Activated CD4-positive, alpha-beta T cell treated with anti-CD3 and anti-CD28 coated beads for 36 hours (primary cell): Measurements from ENCODE around the gene ZSCAN5C. TPM values are rescaled to one million over a fixed set of nuclear protein-coding genes. Genes with fewer than 3 reads are reported as not detected.
A peak's percentile ranks its signal among the peaks of the same experiment; 100 is the strongest.
"Not testable (repeated sequence)": the region's sequence is repeated elsewhere in the genome, so short reads cannot be mapped to it uniquely, and the experiment has no call there.

ENCODE experiments used
- ATAC-seq: fragments of 200-7000 bp; cut with Tn5 transposase; one replicate; pipeline ENCODE4 v1.10.0; 2021; ENCODE audit warnings: mild to moderate bottlenecking, moderate library complexity
- CTCF ChIA-PET: fragments of 350-600 bp; sonication (Branson Sonifier 250); formaldehyde crosslinking; loops from one replicate; lab custom pipeline; 2021; ENCODE audit warnings: antibody characterized with exemption; lab: Charles Lee
- POLR2A ChIA-PET: fragments of 350-600 bp; sonication (Branson Sonifier 250); formaldehyde crosslinking; loops from one replicate; lab custom pipeline; 2021; ENCODE audit warnings: antibody characterized with exemption, inconsistent platforms; lab: Charles Lee
- DNase-seq: peaks from one replicate; pipeline ENCODE4 v3.0.0-alpha.2; 2020
- H3K27ac Mint-ChIP-seq: one replicate; pipeline ENCODE4 v1.8.0; 2021; ENCODE audit warnings: mixed read lengths
- H3K27me3 Mint-ChIP-seq: one replicate; pipeline ENCODE4 v1.8.0; 2021; ENCODE audit warnings: mixed read lengths
- H3K36me3 Mint-ChIP-seq: one replicate; pipeline ENCODE4 v1.8.0; 2021; ENCODE audit warnings: low read depth, mixed read lengths
- H3K4me1 Mint-ChIP-seq: one replicate; pipeline ENCODE4 v1.8.0; 2021; ENCODE audit warnings: mixed read lengths
- H3K4me3 Mint-ChIP-seq: one replicate; pipeline ENCODE4 v1.8.0; 2021; ENCODE audit warnings: mild to moderate bottlenecking, moderate library complexity, mixed read lengths
- H3K9me3 Mint-ChIP-seq: one replicate; pipeline ENCODE4 v1.8.0; 2021; ENCODE audit warnings: low read depth, mixed read lengths
- intact Hi-C, 2 experiments: fragments of 100-400 bp; cut with DNase I in 1 of 2; cut with micrococcal nuclease in 1 of 2; formaldehyde crosslinking; loops; one replicate each; pipeline versions ENCODE4 v1.14.2 to v1.15.1; 2022 to 2024; cut with DNase I, micrococcal nuclease
- total RNA-seq, 2 experiments: library from RNA; stranded (reverse); gene quantifications; one replicate each; pipeline ENCODE4 v1.2.3, GENCODE V29; 2021

Gene ZSCAN5C
- total RNA-seq, 2 experiments from 2014 or later: not detected

DNA sequence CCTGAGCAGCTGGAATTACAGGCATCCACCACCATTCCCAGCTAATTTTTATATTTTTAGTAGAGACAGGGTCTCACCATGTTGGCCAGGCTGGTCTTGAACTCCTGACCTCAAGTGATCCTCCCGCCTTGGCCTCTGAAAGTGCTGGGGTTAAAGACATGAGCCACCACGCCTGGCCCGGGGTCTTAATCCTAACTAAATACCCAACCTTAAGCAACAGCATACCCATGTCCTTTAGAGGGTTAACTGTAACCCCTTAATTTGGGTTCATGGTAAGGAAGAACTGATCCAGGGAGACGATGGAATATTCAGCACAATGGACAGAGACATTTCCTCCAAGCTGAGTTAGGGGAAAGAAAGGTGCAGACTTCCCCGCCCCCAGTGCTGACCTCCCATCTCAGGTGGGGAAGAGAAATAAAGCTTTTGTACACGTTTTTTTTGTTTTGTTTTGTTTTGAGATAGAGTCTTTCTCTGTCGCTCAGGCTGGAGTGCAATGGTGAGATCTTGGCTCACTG lies 35.0 kb upstream of the ZSCAN5C start:
- H3K27me3 Mint-ChIP-seq: peaks cover 2% of the 10 kb centered on the region
- ChIA-PET CTCF (interaction anchor here (1.6 kb wide), 1 partner anchor 101 kb away, joined by 5 read pairs; no protein-coding TSS in a partner anchor), POLR2A (no interaction called here)
- H3K4me3 Mint-ChIP-seq: no peak overlapping the region
- no peak overlapping the region for H3K27ac Mint-ChIP-seq
- peaks cover 10% of the 10 kb centered on the region for H3K4me1 Mint-ChIP-seq
- no peaks in the 10 kb centered on the region for H3K36me3 Mint-ChIP-seq
- no peak for ATAC-seq
- intact Hi-C loops: no loop called here
- no peak for DNase-seq
- no peaks in the 10 kb centered on the region for H3K9me3 Mint-ChIP-seq

DNA sequence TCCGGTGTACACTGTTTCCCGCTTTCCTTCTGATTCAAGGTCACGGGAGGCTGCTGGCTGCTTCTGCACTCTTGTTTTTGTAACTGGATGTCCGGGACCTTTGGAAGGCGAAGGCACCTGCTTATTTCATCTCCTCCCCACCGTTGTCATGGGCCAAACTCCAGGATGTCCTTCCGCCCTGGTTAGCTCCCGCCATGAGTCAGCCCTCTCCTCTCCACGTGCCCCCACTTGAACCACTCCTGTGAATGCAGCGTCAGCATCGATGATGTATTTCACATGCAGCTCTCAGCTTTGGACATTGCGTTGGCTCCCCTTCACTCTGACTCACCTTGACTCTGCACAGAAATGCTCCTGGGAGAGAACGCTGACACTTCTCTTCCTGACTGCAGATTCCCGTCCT lies 31.8 kb upstream of the ZSCAN5C start:
- Mint-ChIP-seq H3K4me1 (peaks cover 3% of the 10 kb centered on the region), H3K27ac (no peak overlapping the region), H3K9me3 (no peaks in the 10 kb centered on the region), H3K27me3 (no peaks in the 10 kb centered on the region), H3K36me3 (no peaks in the 10 kb centered on the region), H3K4me3 (no peak overlapping the region)
- ChIA-PET CTCF (interaction anchor here (0.6 kb wide), 1 partner anchor 9 kb away, joined by 5 read pairs; no protein-coding TSS in a partner anchor), POLR2A (no interaction called here)
- intact Hi-C loops: no loop called here
- ATAC-seq (no peak), DNase-seq (no peak)

DNA sequence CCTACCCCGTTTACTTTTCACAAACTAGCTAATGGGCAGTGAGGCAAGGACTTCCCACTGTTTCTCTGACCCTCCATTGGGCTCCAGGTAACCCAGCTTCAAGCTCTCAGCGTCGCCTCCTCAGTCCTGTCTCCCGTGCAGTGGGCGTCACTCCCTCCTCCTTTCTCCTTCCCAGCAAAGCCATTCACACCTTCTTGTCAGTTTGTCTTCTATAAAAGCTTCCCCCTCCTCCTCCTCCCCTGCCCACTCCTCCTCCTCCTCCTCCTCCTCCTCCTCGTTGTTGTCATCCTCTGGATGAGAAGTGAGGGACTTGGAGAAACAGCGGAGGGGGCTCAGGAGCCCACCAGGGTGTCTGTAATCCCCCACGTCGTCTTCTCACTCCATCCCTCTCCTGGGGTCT lies 28.0 kb upstream of the ZSCAN5C start:
- intact Hi-C loops: no loop called here
- no peaks in the 10 kb centered on the region for H3K27me3 Mint-ChIP-seq
- no peak overlapping the region for H3K4me3 Mint-ChIP-seq
- POLR2A ChIA-PET: no interaction called here
- CTCF ChIA-PET: interaction anchor here (0.7 to 2.0 kb wide), 2 partner anchors 16 to 1783 kb away, joined by 3 to 5 read pairs; no protein-coding TSS in a partner anchor
- H3K9me3 Mint-ChIP-seq: no peaks in the 10 kb centered on the region
- no peaks in the 10 kb centered on the region for H3K36me3 Mint-ChIP-seq
- H3K27ac Mint-ChIP-seq: no peak overlapping the region
- ATAC-seq (no peak), DNase-seq (no peak)
- peaks cover 3% of the 10 kb centered on the region for H3K4me1 Mint-ChIP-seq

DNA sequence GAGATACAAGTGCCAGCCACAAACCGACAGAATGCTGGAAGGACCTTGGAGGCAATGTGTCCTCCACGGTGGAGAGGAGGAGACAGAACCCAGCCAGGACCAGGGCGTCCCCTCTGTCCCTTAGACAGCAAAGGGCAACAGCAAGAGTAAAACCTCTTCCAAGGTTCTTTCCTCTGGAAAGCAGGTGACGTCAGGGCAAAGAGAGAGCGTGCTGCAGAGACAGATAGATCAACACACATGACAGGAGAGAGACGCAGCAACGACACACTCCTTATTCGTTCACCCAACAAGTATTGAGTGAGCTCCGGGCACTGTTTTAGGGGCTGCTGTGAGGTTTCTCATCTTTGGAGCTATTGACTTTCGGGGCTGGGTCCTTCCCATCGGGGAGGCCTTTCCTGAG lies 27.5 kb upstream of the ZSCAN5C start:
- H3K9me3 Mint-ChIP-seq: no peaks in the 10 kb centered on the region
- intact Hi-C loops: no loop called here
- ATAC-seq: no peak
- no peaks in the 10 kb centered on the region for H3K27me3 Mint-ChIP-seq
- H3K27ac Mint-ChIP-seq: no peak overlapping the region
- DNase-seq: no peak
- ChIA-PET POLR2A (no interaction called here), CTCF (interaction anchor here (2.0 kb wide), 1 partner anchor 17 kb away, joined by 5 read pairs; no protein-coding TSS in a partner anchor)
- no peak overlapping the region for H3K4me3 Mint-ChIP-seq
- no peaks in the 10 kb centered on the region for H3K36me3 Mint-ChIP-seq
- peaks cover 3% of the 10 kb centered on the region for H3K4me1 Mint-ChIP-seq

DNA sequence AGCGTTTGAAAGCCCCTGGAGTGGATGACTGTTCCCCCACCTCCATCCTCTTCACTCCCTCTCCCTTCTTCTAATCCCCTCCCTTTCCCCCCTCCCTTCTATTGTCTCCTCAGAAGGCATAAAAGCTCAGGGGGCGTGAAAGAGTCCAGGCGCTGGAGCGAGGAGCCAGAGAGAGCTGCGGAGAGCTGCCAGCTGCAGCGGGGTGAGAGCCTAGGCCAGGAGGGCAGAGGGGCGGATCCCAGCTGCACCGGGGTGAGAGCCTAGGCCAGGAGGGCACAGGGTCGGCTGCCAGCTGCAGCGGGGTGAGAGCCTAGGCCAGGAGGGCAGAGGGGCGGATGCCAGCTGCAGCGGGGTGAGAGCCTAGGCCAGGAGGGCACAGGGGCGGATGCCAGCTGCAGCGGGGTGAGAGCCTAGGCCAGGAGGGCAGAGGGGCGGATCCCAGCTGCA lies 26.2 kb upstream of the ZSCAN5C start, which contains the start of gene GALP:
Gene GALP, plus strand, starts transcription at position 148 of the 447 bp plus-strand sequence. CDS start 1,101 bp downstream, outside the sequence.
- H3K27ac Mint-ChIP-seq, H3K9me3 Mint-ChIP-seq, H3K36me3 Mint-ChIP-seq, H3K27me3 Mint-ChIP-seq, DNase-seq, ATAC-seq, H3K4me3 Mint-ChIP-seq, intact Hi-C loops, H3K4me1 Mint-ChIP-seq, POLR2A ChIA-PET, CTCF ChIA-PET: not testable (repeated sequence)

DNA sequence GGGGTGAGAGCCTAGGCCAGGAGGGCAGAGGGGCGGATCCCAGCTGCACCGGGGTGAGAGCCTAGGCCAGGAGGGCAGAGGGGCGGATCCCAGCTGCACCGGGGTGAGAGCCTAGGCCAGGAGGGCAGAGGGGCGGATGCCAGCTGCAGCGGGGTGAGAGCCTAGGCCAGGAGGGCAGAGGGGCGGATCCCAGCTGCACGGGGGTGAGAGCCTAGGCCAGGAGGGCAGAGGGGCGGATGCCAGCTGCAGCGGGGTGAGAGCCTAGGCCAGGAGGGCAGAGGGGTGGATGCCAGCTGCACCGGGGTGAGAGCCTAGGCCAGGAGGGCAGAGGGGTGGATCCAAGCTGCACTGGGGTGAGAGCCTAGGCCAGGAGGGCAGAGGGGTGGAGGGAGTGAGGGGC lies 25.8 kb upstream of the ZSCAN5C start:
- POLR2A ChIA-PET, DNase-seq, H3K4me3 Mint-ChIP-seq, H3K36me3 Mint-ChIP-seq, CTCF ChIA-PET, H3K9me3 Mint-ChIP-seq, H3K27me3 Mint-ChIP-seq, H3K4me1 Mint-ChIP-seq, intact Hi-C loops, ATAC-seq, H3K27ac Mint-ChIP-seq: not testable (repeated sequence)

DNA sequence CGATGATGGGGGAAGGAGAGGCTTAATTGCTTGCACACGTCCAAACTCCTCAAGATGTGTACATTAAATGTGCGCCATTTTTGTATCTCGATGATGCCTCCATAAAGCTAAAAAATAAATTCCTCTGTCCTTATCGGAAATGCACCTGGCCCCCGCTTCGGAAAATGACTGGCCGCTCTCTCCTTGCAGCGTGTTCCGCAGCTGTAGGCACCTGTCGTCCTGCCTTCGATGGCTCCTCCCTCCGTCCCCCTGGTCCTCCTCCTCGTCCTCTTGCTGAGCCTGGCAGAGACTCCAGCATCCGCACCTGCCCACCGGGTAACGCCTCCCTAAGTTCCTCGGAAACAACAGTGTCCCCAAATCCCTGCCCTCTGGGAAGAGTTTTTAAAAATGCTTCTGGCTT lies 25.2 kb upstream of the ZSCAN5C start:
- no peak overlapping the region for H3K27ac Mint-ChIP-seq
- intact Hi-C loops: no loop called here
- ChIA-PET CTCF (interaction anchor here (0.6 kb wide), 1 partner anchor 67 kb away, joined by 3 read pairs; no protein-coding TSS in a partner anchor), POLR2A (interaction anchor here (0.6 kb wide), 1 partner anchor 72 kb away, joined by 3 read pairs; no protein-coding TSS in a partner anchor)
- peaks cover under 1% of the 10 kb centered on the region for H3K4me1 Mint-ChIP-seq
- no peak for DNase-seq
- no peaks in the 10 kb centered on the region for H3K9me3 Mint-ChIP-seq
- no peaks in the 10 kb centered on the region for H3K36me3 Mint-ChIP-seq
- H3K27me3 Mint-ChIP-seq: no peaks in the 10 kb centered on the region
- H3K4me3 Mint-ChIP-seq: no peak overlapping the region
- no peak for ATAC-seq

DNA sequence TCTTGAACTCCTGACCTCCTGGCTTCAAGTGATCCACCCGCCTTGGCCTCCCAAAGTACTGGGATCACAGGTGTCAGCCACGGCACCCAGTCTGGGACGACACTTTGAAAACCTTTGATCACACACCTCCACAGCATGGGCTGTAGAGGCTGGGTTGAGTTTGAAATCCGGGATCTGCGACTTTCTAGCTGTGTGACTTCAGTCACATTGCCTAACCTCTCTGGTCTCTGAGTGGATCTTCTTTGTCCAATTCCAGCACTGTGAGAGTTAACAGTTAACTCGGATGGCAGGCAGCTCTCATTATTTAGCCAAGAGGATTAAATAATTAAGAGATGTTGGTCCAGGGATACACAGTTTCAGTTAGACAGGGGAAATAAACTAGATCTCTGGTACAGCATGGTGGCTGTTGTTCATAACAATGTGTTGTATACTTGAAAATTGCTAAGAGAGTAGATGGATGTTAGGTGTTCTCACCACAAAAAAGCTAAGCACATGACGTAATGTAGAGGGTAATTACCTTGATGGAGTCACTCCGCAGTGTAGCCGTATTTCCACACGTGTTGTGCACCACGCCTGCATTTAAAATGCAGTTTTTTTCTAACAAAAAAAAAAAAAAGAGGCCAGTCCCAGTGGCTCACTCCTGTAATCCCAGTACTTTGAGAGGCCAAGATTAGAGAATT lies 24.4 kb upstream of the ZSCAN5C start:
- DNase-seq (no peak), ATAC-seq (no peak)
- no peak overlapping the region for H3K4me3 Mint-ChIP-seq
- H3K27me3 Mint-ChIP-seq: no peaks in the 10 kb centered on the region
- CTCF ChIA-PET: interaction anchor here (0.7 to 1.1 kb wide), 2 partner anchors 97 to 104 kb away, joined by 3 to 4 read pairs; no protein-coding TSS in a partner anchor
- intact Hi-C loops: no loop called here
- no peaks in the 10 kb centered on the region for H3K9me3 Mint-ChIP-seq
- H3K36me3 Mint-ChIP-seq: no peaks in the 10 kb centered on the region
- POLR2A ChIA-PET: interaction anchor here (0.6 kb wide), 1 partner anchor 72 kb away, joined by 3 read pairs; no protein-coding TSS in a partner anchor
- no peak overlapping the region for H3K27ac Mint-ChIP-seq
- no peaks in the 10 kb centered on the region for H3K4me1 Mint-ChIP-seq

DNA sequence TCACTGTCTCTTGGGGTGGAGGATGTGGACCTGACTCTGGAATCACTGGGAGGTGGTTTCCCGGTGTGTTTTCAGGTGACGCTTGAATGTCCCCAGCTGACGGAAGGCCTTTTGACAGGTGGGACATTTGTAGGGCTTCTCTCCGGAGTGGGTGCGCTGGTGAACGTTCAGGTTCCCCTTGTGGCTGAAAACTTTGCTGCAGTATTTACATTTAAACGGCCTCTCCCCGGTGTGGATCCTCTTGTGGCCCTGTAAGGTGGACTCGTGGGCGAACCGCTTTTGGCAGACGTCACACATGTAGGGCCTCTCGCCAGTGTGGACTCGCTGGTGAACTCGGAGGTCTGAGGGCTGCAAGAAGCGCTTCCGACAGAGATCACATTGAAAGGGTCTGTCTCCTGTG lies 12.3 kb upstream of the ZSCAN5C start:
- ChIA-PET POLR2A (no interaction called here), CTCF (interaction anchor here (1.0 kb wide), 1 partner anchor 145 kb away, joined by 3 read pairs; no protein-coding TSS in a partner anchor)
- Mint-ChIP-seq H3K36me3 (no peaks in the 10 kb centered on the region), H3K27me3 (peaks cover 2% of the 10 kb centered on the region), H3K4me1 (peaks cover 6% of the 10 kb centered on the region), H3K27ac (no peak overlapping the region), H3K4me3 (no peak overlapping the region), H3K9me3 (no peaks in the 10 kb centered on the region)
- ATAC-seq (no peak), DNase-seq (no peak)
- intact Hi-C loops: no loop called here

DNA sequence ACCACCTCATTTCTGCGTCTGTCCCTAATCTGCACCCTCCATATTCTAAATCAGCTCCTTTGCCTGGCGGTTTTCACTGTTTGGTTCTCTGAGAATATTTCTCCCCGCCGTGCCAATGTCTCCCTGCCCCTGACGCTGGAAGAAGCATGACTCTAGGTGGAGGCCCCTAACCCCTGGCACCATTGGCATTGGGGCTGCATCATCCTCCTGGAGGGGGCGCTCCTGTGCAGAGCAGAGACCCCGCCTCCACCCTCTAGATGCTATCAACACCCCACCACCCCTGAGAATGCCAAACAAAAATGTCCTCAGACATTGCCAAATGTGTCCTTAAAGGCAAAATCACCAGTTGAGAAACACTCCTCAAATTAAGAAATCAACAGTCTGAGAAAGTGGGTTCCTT lies 11.0 kb upstream of the ZSCAN5C start:
- ATAC-seq: no peak
- peak; percentile 8 for DNase-seq
- intact Hi-C loops: no loop called here
- peaks cover 2% of the 10 kb centered on the region for H3K27me3 Mint-ChIP-seq
- ChIA-PET POLR2A (no interaction called here), CTCF (no interaction called here)
- no peaks in the 10 kb centered on the region for H3K9me3 Mint-ChIP-seq
- H3K4me1 Mint-ChIP-seq: peaks cover under 1% of the 10 kb centered on the region
- H3K4me3 Mint-ChIP-seq: no peak overlapping the region
- H3K36me3 Mint-ChIP-seq: no peaks in the 10 kb centered on the region
- H3K27ac Mint-ChIP-seq: no peak overlapping the region

DNA sequence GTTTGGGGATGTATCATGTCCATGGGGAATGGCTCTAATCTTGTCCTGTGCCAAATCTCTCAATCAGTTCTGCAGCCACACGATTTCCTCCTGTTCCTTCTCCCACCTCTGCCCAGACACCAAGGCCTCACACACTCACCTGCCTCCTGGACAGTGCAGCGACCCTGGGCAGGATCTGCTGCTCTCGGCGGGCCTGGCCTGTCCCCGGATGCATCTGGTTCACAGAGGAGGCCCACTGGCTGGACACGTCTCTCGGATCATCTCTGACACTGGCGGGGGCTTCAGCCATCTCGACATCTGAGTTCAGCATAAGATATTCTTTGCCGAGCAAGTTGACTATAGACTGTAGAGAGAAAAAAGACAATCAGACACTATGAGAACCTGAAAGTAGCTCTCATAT lies 10.4 kb upstream of the ZSCAN5C start:
- Mint-ChIP-seq H3K27ac (no peak overlapping the region), H3K4me1 (no peaks in the 10 kb centered on the region), H3K36me3 (no peaks in the 10 kb centered on the region), H3K27me3 (peaks cover 2% of the 10 kb centered on the region), H3K9me3 (no peaks in the 10 kb centered on the region), H3K4me3 (no peak overlapping the region)
- ATAC-seq (no peak), DNase-seq (no peak)
- ChIA-PET CTCF (no interaction called here), POLR2A (no interaction called here)
- intact Hi-C loops: no loop called here
